ENCODE data around the gene VWCE. TPM values are rescaled to one million over a fixed set of nuclear protein-coding genes. Genes with fewer than 3 reads are reported as not detected.
A peak's percentile ranks its signal among the peaks of the same experiment; 100 is the strongest.

VWCE gene
- total RNA-seq, 1 experiment from 2014 or later, result 1.1 TPM

GRCh38 chr11:61281581-61282250 is 13.4 kb downstream of the VWCE start:
- no peak overlapping the region for H3K4me3 Mint-ChIP-seq (ENCODE audit: unreplicated experiment)
- peaks cover 7% of the 10 kb centered on the region for H3K9me3 Mint-ChIP-seq (ENCODE audit: unreplicated experiment)
- peak; percentile 35 for DNase-seq (ENCODE audit: unreplicated experiment)
- ChIA-PET CTCF (interaction anchor here (0.8 kb wide), 1 partner anchor 104 kb away, joined by 3 read pairs; no protein-coding TSS in a partner anchor), POLR2A (interaction anchor here (0.6 to 2.0 kb wide), 4 partner anchors 15 to 1681 kb away, joined by 3 to 10 read pairs (median 4); no protein-coding TSS in a partner anchor)
- peaks cover 12% of the 10 kb centered on the region for H3K36me3 Mint-ChIP-seq (ENCODE audit: insufficient read depth, unreplicated experiment)
- TF ChIP-seq, protein P1, sequence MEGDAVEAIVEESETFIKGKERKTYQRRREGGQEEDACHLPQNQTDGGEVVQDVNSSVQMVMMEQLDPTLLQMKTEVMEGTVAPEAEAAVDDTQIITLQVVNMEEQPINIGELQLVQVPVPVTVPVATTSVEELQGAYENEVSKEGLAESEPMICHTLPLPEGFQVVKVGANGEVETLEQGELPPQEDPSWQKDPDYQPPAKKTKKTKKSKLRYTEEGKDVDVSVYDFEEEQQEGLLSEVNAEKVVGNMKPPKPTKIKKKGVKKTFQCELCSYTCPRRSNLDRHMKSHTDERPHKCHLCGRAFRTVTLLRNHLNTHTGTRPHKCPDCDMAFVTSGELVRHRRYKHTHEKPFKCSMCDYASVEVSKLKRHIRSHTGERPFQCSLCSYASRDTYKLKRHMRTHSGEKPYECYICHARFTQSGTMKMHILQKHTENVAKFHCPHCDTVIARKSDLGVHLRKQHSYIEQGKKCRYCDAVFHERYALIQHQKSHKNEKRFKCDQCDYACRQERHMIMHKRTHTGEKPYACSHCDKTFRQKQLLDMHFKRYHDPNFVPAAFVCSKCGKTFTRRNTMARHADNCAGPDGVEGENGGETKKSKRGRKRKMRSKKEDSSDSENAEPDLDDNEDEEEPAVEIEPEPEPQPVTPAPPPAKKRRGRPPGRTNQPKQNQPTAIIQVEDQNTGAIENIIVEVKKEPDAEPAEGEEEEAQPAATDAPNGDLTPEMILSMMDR (IDR thresholded peaks at IDR 0.05; ENCODE audit: unreplicated experiment), result no peak
- H3K4me1 Mint-ChIP-seq (ENCODE audit: insufficient read depth, unreplicated experiment), result peaks cover 12% of the 10 kb centered on the region
- no peak overlapping the region for H3K27ac Mint-ChIP-seq (ENCODE audit: low read depth, unreplicated experiment)
- intact Hi-C loops (cut with micrococcal nuclease), result no loop called here
- no TSS peak for BruUV-seq (replicated peaks)
- H3K27me3 Mint-ChIP-seq (ENCODE audit: insufficient read depth, unreplicated experiment), result peaks cover 17% of the 10 kb centered on the region

DNA sequence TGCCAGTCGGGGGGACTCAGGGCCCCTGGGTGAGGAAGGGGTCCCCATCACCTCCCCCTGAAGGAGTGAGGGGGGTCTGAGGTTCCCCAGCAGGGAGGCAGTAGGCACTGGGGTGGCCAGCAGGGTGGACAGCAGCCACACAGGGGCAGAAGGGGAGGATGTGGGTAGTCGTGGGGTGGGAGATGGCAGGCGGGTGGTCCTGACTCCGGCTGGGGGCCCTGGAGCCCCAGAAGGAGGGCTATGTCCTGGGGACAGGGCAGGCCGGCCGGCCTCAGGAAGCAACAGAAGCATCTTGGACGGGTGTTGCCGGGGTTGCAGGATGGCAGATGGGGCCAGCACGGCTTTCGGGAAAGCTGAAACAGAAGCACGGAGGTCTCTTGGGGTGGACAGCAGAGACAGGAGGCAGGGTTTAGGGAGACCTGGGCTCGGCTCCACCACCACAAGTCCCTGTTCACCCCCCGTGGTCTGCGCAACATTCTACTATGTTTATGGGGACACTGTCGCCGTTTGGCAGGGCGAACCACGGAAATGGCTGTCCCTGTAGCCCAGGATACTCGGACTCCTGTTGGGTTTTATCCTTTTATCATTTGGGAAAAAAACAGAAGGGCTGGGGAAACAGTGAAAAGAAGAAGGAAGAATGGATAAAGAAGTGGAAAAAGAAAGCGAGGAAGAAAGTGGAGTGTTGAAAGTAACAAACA is 14.1 kb downstream of the VWCE start:
- peaks cover 17% of the 10 kb centered on the region for H3K27me3 Mint-ChIP-seq (ENCODE audit: insufficient read depth, unreplicated experiment)
- TF ChIP-seq, protein P1 (IDR thresholded peaks at IDR 0.05; ENCODE audit: unreplicated experiment), result no peak
- ChIA-PET POLR2A (interaction anchor here (0.7 to 2.0 kb wide), 7 partner anchors 10 to 112 kb away, joined by 3 to 13 read pairs (median 3); partner anchors contain the start of gene TMEM216), CTCF (interaction anchor here (2.3 kb wide), 1 partner anchor 27 kb away, joined by 9 read pairs; no protein-coding TSS in a partner anchor)
- intact Hi-C loops (cut with micrococcal nuclease), result loop anchor here (1.0 kb wide), 1 partner anchor 27 kb away; no protein-coding TSS in a partner anchor
- no TSS peak for BruUV-seq (replicated peaks)
- H3K4me1 Mint-ChIP-seq (ENCODE audit: insufficient read depth, unreplicated experiment), result peaks cover 12% of the 10 kb centered on the region
- H3K9me3 Mint-ChIP-seq (ENCODE audit: unreplicated experiment), result peaks cover 7% of the 10 kb centered on the region
- H3K4me3 Mint-ChIP-seq (ENCODE audit: unreplicated experiment), result no peak overlapping the region
- peaks cover 12% of the 10 kb centered on the region for H3K36me3 Mint-ChIP-seq (ENCODE audit: insufficient read depth, unreplicated experiment)
- H3K27ac Mint-ChIP-seq (ENCODE audit: low read depth, unreplicated experiment), result no peak overlapping the region
- DNase-seq (ENCODE audit: unreplicated experiment), result no peak

- H3K36me3 Mint-ChIP-seq (ENCODE audit: insufficient read depth, unreplicated experiment), result peaks cover 12% of the 10 kb centered on the region
- no peak overlapping the region for H3K27ac Mint-ChIP-seq (ENCODE audit: low read depth, unreplicated experiment)
- peaks cover 12% of the 10 kb centered on the region for H3K4me1 Mint-ChIP-seq (ENCODE audit: insufficient read depth, unreplicated experiment)
- CTCF ChIA-PET, result interaction anchor here (0.6 to 2.3 kb wide), 6 partner anchors 13 to 396 kb away, joined by 3 to 9 read pairs (median 3); no protein-coding TSS in a partner anchor
- BruUV-seq (replicated peaks), result no TSS peak
- TF ChIP-seq, protein P1 (IDR thresholded peaks at IDR 0.05; ENCODE audit: unreplicated experiment), result peak; percentile 21
- peaks cover 17% of the 10 kb centered on the region for H3K27me3 Mint-ChIP-seq (ENCODE audit: insufficient read depth, unreplicated experiment)
- DNase-seq (ENCODE audit: unreplicated experiment), result peak; percentile 98
- intact Hi-C loops (cut with micrococcal nuclease), result loop anchor here (1.0 kb wide), 1 partner anchor 26 kb away; no protein-coding TSS in a partner anchor
- peaks cover 7% of the 10 kb centered on the region for H3K9me3 Mint-ChIP-seq (ENCODE audit: unreplicated experiment)
- POLR2A ChIA-PET, result interaction anchor here (0.7 to 1.9 kb wide), 7 partner anchors 9 to 113 kb away, joined by 3 to 13 read pairs (median 3); partner anchors contain the start of gene TMEM216
- H3K4me3 Mint-ChIP-seq (ENCODE audit: unreplicated experiment), result no peak overlapping the region
Measured at GRCh38 chr11:61279934-61280659, 15.0 kb downstream of the VWCE start.

Data from MCF 10A (cell line).